ENCODE measurements around the gene TMEM40.

Gene TMEM40

DNA sequence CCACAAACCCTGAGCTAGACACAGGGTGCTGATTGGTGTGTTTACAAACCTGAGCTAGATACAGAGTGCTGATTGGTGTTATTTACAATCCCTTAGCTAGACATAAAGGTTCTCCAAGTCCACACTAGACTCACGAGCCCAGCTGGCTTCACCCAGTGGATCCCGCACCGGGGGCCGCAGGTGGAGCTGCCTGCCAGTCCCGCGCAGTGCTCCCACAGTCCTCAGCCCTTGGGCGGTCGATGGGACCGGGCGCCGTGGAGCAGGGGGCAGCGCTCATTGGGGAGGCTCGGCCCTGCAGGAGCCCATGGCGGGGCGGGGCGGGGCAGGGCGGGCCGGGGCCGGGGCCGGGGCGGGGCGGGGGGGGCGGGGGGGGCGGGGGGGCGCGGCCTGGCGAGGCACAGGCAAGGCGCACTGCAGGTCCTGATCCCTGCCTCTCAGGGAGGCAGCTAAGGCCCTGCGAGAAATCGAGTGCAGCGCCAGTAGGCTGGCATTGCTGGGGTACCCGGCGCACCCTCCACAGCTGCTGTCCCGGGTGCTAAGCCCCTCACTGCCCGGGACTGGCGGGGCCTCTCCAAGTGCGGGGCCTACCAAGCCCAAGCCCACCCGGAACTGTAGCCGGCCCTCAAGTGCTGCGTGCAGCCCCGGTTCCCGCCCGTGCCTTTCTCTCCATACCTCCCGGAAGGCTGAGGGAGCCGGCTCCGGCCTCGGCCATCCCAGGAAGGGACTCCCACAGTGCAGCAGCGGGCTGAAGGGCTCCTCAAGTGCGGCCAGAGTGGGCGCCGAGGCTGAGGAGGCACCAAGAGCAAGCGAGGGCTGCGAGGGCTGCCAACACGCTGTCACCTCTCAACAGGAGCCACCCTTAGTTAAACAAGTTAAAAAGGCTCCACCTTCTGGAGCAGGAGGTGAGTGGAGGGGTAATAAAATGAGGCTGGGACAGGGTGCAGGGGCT lies 9.8 kb upstream of the TMEM40 start:
- DNase-seq (ENCODE audit: low spot score) = no peak
- TF ChIP-seq, protein P1, sequence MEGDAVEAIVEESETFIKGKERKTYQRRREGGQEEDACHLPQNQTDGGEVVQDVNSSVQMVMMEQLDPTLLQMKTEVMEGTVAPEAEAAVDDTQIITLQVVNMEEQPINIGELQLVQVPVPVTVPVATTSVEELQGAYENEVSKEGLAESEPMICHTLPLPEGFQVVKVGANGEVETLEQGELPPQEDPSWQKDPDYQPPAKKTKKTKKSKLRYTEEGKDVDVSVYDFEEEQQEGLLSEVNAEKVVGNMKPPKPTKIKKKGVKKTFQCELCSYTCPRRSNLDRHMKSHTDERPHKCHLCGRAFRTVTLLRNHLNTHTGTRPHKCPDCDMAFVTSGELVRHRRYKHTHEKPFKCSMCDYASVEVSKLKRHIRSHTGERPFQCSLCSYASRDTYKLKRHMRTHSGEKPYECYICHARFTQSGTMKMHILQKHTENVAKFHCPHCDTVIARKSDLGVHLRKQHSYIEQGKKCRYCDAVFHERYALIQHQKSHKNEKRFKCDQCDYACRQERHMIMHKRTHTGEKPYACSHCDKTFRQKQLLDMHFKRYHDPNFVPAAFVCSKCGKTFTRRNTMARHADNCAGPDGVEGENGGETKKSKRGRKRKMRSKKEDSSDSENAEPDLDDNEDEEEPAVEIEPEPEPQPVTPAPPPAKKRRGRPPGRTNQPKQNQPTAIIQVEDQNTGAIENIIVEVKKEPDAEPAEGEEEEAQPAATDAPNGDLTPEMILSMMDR (IDR thresholded peaks at IDR 0.05; ENCODE audit: extremely low read depth, insufficient read depth, missing control alignments) = no peak
- in situ Hi-C loops (cut with MboI; ENCODE audit: low pct_unique_long_range_greater_than_20kb, low sequenced_read_pairs, unreplicated experiment) = no loop called here

GRCh38 chr3:12766541-12766940 lies 7.5 kb upstream of the TMEM40 start:
- no peak for DNase-seq (ENCODE audit: low spot score)
- in situ Hi-C loops (cut with MboI; ENCODE audit: low pct_unique_long_range_greater_than_20kb, low sequenced_read_pairs, unreplicated experiment) = no loop called here
- TF ChIP-seq, protein P1 (IDR thresholded peaks at IDR 0.05; ENCODE audit: extremely low read depth, insufficient read depth, missing control alignments) = no peak

DNA sequence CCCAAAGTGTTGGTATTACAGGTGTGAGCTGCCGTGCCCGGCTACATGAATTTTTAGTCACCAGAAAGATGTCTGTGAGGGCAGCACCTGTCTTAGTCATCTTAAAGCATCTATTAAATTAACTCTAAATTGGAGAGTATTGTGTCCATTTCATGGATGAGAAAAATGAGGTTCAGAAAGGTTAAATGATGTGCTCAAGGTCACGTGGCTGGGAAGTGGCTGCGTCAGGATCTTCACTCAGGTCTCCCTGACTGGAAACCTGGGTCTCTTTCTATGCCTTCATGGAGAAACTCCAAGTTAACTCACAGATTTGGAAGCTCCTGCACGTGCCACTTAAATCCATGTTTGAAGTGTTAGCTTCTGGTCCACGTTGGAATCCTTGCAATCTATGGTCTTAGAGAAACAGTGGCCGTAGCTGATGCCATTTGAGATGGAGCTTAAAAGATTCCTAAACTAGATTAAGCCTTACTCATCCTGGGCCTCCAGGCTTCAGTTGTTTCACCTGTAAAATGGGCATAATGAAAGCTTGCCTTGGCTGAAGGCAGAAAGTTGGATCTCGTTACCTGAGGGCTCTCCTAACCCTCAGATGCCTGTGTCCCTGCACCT lies 5.2 kb upstream of the TMEM40 start:
- DNase-seq (ENCODE audit: low spot score) = no peak
- in situ Hi-C loops (cut with MboI; ENCODE audit: low pct_unique_long_range_greater_than_20kb, low sequenced_read_pairs, unreplicated experiment) = no loop called here
- TF ChIP-seq, protein P1 (IDR thresholded peaks at IDR 0.05; ENCODE audit: extremely low read depth, insufficient read depth, missing control alignments) = no peak

DNA sequence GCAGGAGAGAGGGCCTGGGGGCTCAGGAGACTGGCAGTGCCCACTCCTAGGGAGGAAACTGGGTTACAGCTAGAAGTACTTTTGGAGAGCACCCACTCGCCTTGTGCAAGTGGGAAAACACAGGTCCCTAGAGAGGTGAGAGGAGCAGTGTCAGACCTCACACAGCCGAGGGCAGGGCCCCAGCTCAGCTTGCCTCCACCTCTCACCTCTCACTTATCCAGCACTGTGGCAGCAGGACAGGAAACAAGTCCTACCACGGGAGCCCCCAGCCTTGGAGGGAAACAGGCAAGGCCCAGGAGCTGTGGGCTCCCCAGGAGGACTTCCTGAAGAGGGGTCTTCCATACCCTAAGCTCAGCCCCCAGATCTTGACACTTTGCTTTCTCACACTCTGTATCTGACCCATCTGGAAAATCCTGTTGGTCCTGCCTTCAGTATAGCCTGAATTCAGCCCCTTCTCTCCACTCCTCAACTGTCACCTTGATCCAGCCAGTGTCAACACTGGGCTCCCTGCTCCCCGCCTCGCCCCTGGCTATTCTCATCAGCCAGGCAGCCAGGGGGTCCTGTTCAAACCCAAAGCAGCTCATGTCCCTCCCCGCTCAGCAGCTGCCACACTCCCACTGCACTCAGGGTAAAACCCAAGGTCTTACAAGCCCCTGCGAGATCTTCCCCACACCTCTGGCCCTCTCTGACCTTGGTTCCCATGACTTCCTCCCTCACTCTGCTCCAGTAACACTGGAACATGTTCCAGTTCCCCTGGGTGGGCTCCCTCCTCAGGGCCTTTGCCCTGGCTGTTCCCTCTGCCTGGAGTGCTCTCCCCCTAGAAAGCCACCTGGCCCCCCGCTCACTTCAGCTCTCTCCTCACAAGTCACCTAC lies 870 bp upstream of the TMEM40 start:
- TF ChIP-seq, protein P1 (IDR thresholded peaks at IDR 0.05; ENCODE audit: extremely low read depth, insufficient read depth, missing control alignments) = no peak
- DNase-seq (ENCODE audit: low spot score) = no peak
- in situ Hi-C loops (cut with MboI; ENCODE audit: low pct_unique_long_range_greater_than_20kb, low sequenced_read_pairs, unreplicated experiment) = no loop called here

- peak; percentile 53 for DNase-seq (ENCODE audit: low spot score)
- in situ Hi-C loops (cut with MboI; ENCODE audit: low pct_unique_long_range_greater_than_20kb, low sequenced_read_pairs, unreplicated experiment) = no loop called here
- TF ChIP-seq, protein P1 (IDR thresholded peaks at IDR 0.05; ENCODE audit: extremely low read depth, insufficient read depth, missing control alignments) = no peak
These were observed 856 bp downstream of the TMEM40 start for GRCh38 chr3:12758025-12758781.
